ENCODE results near the gene SDR39U1.

SDR39U1 gene

DNA sequence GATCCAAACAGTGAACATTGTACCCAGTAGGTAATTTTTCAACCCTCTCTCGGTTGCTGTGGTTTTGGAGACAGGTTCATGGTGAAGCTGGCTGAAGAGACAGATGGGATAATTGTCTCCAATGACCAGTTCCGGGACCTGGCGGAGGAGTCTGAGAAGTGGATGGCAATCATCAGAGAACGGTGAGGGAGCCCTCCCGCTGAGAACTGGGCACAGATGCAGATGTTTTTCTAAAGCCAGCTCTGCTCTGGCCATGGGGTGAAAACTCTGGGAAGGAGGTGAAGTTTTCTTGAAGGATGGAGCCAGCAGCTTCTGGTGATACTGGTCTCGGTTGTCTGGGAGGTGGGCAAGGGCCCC is 6.6 kb downstream of the SDR39U1 start:
- TF ChIP-seq, protein P1, sequence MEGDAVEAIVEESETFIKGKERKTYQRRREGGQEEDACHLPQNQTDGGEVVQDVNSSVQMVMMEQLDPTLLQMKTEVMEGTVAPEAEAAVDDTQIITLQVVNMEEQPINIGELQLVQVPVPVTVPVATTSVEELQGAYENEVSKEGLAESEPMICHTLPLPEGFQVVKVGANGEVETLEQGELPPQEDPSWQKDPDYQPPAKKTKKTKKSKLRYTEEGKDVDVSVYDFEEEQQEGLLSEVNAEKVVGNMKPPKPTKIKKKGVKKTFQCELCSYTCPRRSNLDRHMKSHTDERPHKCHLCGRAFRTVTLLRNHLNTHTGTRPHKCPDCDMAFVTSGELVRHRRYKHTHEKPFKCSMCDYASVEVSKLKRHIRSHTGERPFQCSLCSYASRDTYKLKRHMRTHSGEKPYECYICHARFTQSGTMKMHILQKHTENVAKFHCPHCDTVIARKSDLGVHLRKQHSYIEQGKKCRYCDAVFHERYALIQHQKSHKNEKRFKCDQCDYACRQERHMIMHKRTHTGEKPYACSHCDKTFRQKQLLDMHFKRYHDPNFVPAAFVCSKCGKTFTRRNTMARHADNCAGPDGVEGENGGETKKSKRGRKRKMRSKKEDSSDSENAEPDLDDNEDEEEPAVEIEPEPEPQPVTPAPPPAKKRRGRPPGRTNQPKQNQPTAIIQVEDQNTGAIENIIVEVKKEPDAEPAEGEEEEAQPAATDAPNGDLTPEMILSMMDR (conservative IDR thresholded peaks at IDR 0.05; ENCODE audit: low read depth, low read length), result no peak
- H3K4me3 ChIP-seq (ENCODE audit: low read length), result no peak overlapping the region
- DNase-seq (ENCODE audit: low read depth), result no peak

DNA sequence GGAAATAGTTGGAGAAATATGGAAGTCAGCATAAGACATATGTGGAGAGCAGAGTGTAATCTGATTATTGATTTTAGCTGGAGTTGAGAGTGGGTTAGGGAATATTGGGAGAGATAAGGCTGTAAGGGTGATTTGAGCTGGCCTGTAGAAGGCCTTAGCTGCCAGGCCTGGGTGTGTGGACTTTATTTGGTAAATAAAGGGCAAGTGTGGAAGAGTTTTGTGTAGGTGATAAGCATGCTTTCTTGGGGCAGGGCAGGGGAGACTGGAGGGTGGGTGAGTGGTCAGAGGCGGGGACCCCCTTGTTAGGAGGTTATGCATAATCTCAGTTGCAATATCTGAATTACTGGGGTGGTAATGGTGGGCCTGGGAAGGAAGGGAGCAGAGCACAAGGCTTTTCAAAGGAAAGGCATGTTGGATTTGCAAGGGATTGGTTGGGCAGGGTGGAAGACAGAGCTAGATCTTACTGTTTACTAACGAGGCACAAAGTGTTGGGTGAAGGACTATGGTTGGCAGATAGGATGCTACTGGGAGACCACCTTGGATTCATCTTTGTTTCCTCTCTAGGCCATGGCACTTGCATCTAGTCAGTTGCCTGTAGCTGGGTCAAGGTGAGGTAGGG is 7.3 kb downstream of the SDR39U1 start:
- no peak for DNase-seq (ENCODE audit: low read depth)
- TF ChIP-seq, protein P1 (conservative IDR thresholded peaks at IDR 0.05; ENCODE audit: low read depth, low read length), result no peak
- H3K4me3 ChIP-seq (ENCODE audit: low read length), result no peak overlapping the region

DNA sequence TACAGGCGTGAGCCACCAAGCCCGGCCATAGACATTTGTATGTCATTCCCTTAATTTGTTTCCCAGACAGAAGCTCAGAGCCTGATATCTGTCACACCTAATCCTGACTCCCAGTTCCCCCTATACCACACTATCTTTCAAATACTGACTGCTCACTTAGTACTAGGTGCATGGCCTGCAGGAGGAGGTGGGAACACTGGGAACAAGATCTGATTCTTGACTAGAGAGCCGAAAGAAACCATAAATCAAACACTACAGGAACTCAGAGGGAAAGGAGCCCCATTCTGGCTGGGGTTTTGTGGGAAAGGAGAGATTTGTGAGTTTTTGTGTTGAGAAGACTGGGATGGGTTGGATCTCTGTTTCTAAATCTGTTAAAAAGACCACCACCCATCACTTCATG is 7.9 kb downstream of the SDR39U1 start:
- TF ChIP-seq, protein P1 (conservative IDR thresholded peaks at IDR 0.05; ENCODE audit: low read depth, low read length), result no peak
- no peak for DNase-seq (ENCODE audit: low read depth)
- no peak overlapping the region for H3K4me3 ChIP-seq (ENCODE audit: low read length)

DNA sequence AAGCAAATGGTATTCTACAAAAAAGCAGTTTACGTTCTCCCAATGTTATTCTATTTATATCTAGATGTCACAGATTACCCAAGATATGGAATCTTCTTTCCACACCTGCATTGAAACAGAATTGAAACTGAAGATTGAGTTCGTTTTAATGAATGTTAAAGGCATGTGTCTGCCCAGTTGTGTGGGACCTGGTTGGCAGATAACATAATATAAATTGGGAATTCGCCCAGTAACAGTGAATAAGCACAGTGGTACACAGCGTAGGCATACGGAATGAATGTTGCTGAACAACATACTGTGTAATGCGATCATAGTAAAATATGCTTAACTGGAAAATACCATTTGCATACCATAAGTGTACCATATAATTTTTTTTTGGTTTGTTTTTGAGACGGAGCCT is 8.5 kb downstream of the SDR39U1 start:
- DNase-seq (ENCODE audit: low read depth), result no peak
- H3K4me3 ChIP-seq (ENCODE audit: low read length), result no peak overlapping the region
- TF ChIP-seq, protein P1 (conservative IDR thresholded peaks at IDR 0.05; ENCODE audit: low read depth, low read length), result no peak

DNA sequence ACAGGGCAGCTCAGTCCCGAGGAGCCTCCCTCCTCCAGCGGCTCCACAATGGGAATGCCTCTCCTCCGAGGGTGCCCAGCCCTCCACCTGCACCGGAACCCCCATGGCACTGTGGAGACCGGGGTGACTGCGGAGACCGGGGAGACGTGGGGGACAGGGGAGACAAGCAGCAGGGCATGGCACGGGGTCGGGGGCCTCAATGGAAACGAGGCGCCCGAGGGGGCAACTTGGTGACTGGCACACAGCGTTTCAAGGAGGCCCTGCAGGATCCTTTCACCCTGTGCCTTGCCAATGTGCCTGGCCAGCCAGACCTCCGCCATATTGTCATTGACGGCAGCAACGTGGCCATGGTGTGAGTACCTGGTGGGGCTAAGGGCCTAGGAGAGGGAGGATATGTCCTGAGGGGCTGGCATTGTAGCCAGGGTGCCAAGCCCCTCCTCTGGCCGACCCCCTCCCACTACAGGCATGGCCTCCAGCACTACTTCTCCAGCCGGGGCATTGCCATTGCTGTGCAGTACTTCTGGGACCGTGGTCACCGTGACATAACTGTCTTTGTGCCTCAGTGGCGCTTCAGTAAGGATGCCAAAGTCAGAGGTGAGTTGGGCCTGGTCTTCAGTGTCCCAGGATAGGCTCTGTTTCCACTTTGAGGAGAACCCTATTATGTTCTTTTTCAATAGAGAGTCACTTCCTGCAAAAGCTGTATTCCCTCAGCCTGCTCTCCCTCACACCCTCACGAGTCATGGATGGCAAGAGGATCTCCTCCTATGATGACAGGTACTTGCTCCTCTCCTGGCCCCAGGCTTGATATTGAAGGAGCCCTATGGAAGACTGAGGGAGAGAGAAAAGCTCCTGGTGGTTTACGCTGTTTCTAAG is 10.1 kb downstream of the SDR39U1 start:
- no peak for DNase-seq (ENCODE audit: low read depth)
- TF ChIP-seq, protein P1 (conservative IDR thresholded peaks at IDR 0.05; ENCODE audit: low read depth, low read length), result no peak
- no peak overlapping the region for H3K4me3 ChIP-seq (ENCODE audit: low read length)

DNA sequence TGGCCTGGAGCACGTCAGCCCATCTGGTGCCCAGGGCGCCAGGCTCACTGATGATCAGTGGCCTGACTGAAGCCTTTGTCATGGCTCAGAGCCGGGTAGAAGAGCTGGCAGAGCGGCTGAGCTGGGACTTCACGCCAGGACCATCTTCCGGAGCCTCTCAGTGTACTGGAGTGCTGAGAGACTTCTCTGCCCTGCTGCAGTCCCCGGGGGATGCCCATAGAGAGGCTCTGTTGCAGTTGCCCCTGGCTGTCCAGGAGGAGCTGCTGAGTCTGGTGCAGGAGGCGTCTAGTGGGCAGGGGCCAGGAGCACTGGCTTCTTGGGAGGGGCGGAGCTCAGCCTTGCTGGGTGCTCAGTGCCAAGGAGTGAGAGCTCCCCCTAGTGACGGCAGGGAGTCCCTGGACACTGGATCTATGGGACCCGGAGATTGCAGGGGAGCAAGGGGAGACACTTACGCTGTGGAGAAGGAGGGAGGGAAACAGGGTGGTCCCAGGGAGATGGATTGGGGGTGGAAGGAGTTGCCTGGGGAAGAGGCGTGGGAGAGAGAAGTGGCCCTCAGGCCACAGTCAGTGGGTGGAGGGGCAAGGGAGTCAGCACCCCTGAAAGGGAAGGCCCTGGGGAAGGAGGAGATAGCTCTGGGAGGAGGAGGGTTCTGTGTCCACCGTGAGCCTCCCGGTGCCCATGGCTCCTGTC is 10.9 kb downstream of the SDR39U1 start:
- H3K4me3 ChIP-seq (ENCODE audit: low read length), result no peak overlapping the region
- TF ChIP-seq, protein P1 (conservative IDR thresholded peaks at IDR 0.05; ENCODE audit: low read depth, low read length), result peak; percentile 97
- DNase-seq (ENCODE audit: low read depth), result peak; percentile 66

All from retinal pigment epithelial cell (primary cell).